CD4-positive, alpha-beta T cell treated with Interleukin-6 for 4 hours (primary cell): Measurements from ENCODE around the gene ZNF548.
A peak's percentile ranks its signal among the peaks of the same experiment; 100 is the strongest.
"Not testable (repeated sequence)": the region's sequence is repeated elsewhere in the genome, so short reads cannot be mapped to it uniquely, and the experiment has no call there.

Source experiments
- DNase-seq: peaks from one replicate; pipeline ENCODE4 v3.0.0-alpha.2; 2020; ENCODE audit warnings: mixed read lengths

ZNF548 gene

GRCh38 chr19:57389730-57390598 lies at the start of gene ZNF548:
Gene ZNF548, plus strand, starts transcription at chr19:57389854. Its CDS starts 246 bp downstream, at chr19:57390100.
- peak; percentile 95 for DNase-seq

- no peak for DNase-seq
These were observed 47.1 kb upstream of the ZNF548 start for GRCh38 chr19:57342582-57342981.

- no peak for DNase-seq
These were observed 41.5 kb upstream of the ZNF548 start for GRCh38 chr19:57348136-57348535.

- peak; percentile 84 for DNase-seq
These were observed 38.5 kb upstream of the ZNF548 start, which contains the start of gene ZNF304 for GRCh38 chr19:57350877-57351805. Gene ZNF304, plus strand, starts transcription at chr19:57351271. Its CDS starts 394 bp downstream, at chr19:57351665.

- no peak for DNase-seq
These were observed 37.8 kb upstream of the ZNF548 start for GRCh38 chr19:57351867-57352266.

GRCh38 chr19:57355916-57356315 lies 33.7 kb upstream of the ZNF548 start:
- DNase-seq: no peak

- DNase-seq: no peak
These were observed 32.2 kb upstream of the ZNF548 start for GRCh38 chr19:57357406-57357805.

- DNase-seq: no peak
These were observed 30.4 kb upstream of the ZNF548 start for GRCh38 chr19:57359300-57359699.

- no peak for DNase-seq
These were observed 27.2 kb upstream of the ZNF548 start for GRCh38 chr19:57362419-57362818.

- peak; percentile 98 for DNase-seq
These were observed 26.5 kb upstream of the ZNF548 start, which contains the start of the genes TRAPPC2B and ZNF547 for GRCh38 chr19:57362997-57363687. Gene TRAPPC2B, plus strand, starts transcription at chr19:57363551. Its CDS starts 1,283 bp downstream, at chr19:57364834. Gene ZNF547, plus strand, starts transcription at chr19:57363551. Its CDS starts 5,005 bp downstream, at chr19:57368556.

- DNase-seq: no peak
These were observed 25.9 kb upstream of the ZNF548 start for GRCh38 chr19:57363688-57364181.

GRCh38 chr19:57366776-57367175 lies 22.9 kb upstream of the ZNF548 start:
- DNase-seq: no peak

- no peak for DNase-seq
These were observed 15.5 kb upstream of the ZNF548 start for GRCh38 chr19:57374179-57374578.

- DNase-seq: not testable (repeated sequence)
These were observed 15.0 kb upstream of the ZNF548 start for GRCh38 chr19:57374647-57375046.

GRCh38 chr19:57376151-57376550 lies 13.5 kb upstream of the ZNF548 start:
- no peak for DNase-seq

GRCh38 chr19:57377498-57378146 lies 12.0 kb upstream of the ZNF548 start:
- DNase-seq: no peak

- DNase-seq: no peak
These were observed 8.7 kb upstream of the ZNF548 start for GRCh38 chr19:57380923-57381322.

GRCh38 chr19:57382806-57383488 lies 6.7 kb upstream of the ZNF548 start:
- DNase-seq: no peak

GRCh38 chr19:57389194-57389729 lies 392 bp upstream of the ZNF548 start:
- no peak for DNase-seq

GRCh38 chr19:57395710-57396109 lies 6.1 kb downstream of the ZNF548 start:
- no peak for DNase-seq

GRCh38 chr19:57398868-57399267 lies 9.2 kb downstream of the ZNF548 start:
- DNase-seq: no peak
